ENCODE data around the gene TCF7L2. TPM values are rescaled to one million over a fixed set of nuclear protein-coding genes. Genes with fewer than 3 reads are reported as not detected.

Gene TCF7L2
- total RNA-seq, 2 donors from 2014 or later = 9.1 to 25.7 TPM

GRCh38 chr10:112960151-112960681 lies 10.2 kb downstream of the TCF7L2 start:
- WGBS, 2 donors = 77 to 94% methylated on average over 4 of the region's 4 CpGs
- intact Hi-C loops (cut with DNase I) = loop anchor here (5.0 kb wide), 1 partner anchor 162 kb away; no protein-coding TSS in a partner anchor

DNA sequence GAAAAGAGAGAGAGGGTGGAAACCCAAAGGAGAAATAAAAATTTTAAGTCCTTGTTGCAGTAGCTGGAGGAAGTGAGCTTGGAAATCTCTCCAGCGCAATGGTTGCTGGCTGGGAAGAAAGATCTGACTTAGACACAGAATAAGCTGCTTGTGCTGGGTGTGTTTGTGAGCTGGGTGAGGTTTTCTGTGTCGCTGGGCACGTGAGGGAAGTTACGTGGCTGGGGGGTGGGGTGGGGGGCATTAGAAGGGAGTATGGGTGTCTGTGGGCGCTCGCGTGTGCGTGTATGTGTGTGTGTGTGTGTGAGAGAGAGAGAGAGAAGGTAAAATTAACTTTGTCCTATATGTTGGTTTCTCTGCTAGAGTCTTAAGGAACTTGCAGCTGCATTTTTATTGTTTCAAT lies 11.6 kb downstream of the TCF7L2 start:
- ATAC-seq = no peak
- Histone ChIP-seq H3K4me1 (peaks cover 18% of the 10 kb centered on the region), H3K27ac (no peak overlapping the region)

More at GRCh38 chr10:112960151-112960681, 10.2 kb downstream of the TCF7L2 start:
- no peak for DNase-seq
- Histone ChIP-seq H3K36me3 (replicated peaks in 1 of 2; ENCODE audit: insufficient read depth in 1 of 2, low read depth in 2 of 2) (no peaks in the 10 kb centered on the region), H3K4me1 (peaks cover 29% of the 10 kb centered on the region), H3K9me3 (no peaks in the 10 kb centered on the region), H3K27ac (no peak overlapping the region), H3K4me3 (no peak overlapping the region), H3K27me3 (no peaks in the 10 kb centered on the region)
- TF ChIP-seq, protein P1, sequence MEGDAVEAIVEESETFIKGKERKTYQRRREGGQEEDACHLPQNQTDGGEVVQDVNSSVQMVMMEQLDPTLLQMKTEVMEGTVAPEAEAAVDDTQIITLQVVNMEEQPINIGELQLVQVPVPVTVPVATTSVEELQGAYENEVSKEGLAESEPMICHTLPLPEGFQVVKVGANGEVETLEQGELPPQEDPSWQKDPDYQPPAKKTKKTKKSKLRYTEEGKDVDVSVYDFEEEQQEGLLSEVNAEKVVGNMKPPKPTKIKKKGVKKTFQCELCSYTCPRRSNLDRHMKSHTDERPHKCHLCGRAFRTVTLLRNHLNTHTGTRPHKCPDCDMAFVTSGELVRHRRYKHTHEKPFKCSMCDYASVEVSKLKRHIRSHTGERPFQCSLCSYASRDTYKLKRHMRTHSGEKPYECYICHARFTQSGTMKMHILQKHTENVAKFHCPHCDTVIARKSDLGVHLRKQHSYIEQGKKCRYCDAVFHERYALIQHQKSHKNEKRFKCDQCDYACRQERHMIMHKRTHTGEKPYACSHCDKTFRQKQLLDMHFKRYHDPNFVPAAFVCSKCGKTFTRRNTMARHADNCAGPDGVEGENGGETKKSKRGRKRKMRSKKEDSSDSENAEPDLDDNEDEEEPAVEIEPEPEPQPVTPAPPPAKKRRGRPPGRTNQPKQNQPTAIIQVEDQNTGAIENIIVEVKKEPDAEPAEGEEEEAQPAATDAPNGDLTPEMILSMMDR (IDR thresholded peaks at IDR 0.05) = no peak
- TF ChIP-seq POLR2A (IDR thresholded peaks at IDR 0.05) = no peak
- no peak for ATAC-seq

GRCh38 chr10:112962343-112962742 lies 12.3 kb downstream of the TCF7L2 start:
- no peak for TF ChIP-seq POLR2A (IDR thresholded peaks at IDR 0.05)
- TF ChIP-seq, protein P1 (IDR thresholded peaks at IDR 0.05) = no peak
- Histone ChIP-seq H3K4me3 (no peak overlapping the region), H3K27me3 (no peaks in the 10 kb centered on the region), H3K27ac (no peak overlapping the region), H3K36me3 (replicated peaks in 1 of 2; ENCODE audit: insufficient read depth in 1 of 2, low read depth in 2 of 2) (no peaks in the 10 kb centered on the region), H3K4me1 (peaks cover 14% of the 10 kb centered on the region), H3K9me3 (no peaks in the 10 kb centered on the region)
- intact Hi-C loops (cut with DNase I) = loop anchor here (5.0 kb wide), 1 partner anchor 160 kb away; no protein-coding TSS in a partner anchor
- 71 to 73% methylated on average over 4 of the region's 4 CpGs for WGBS, 2 donors
- ATAC-seq (no peak), DNase-seq (no peak)

More for the DNA sequence above, 11.6 kb downstream of the TCF7L2 start:
- Histone ChIP-seq H3K4me3 (no peak overlapping the region), H3K36me3 (replicated peaks in 1 of 2; ENCODE audit: insufficient read depth in 1 of 2, low read depth in 2 of 2) (no peaks in the 10 kb centered on the region), H3K27me3 (no peaks in the 10 kb centered on the region), H3K9me3 (no peaks in the 10 kb centered on the region)
- intact Hi-C loops (cut with DNase I) = loop anchor here (5.0 kb wide), 1 partner anchor 161 kb away; no protein-coding TSS in a partner anchor
- TF ChIP-seq, protein P1 (IDR thresholded peaks at IDR 0.05) = no peak
- TF ChIP-seq POLR2A (IDR thresholded peaks at IDR 0.05) = no peak
- 64 to 95% methylated on average over 8 of the region's 8 CpGs for WGBS, 2 donors
- DNase-seq = no peak

DNA sequence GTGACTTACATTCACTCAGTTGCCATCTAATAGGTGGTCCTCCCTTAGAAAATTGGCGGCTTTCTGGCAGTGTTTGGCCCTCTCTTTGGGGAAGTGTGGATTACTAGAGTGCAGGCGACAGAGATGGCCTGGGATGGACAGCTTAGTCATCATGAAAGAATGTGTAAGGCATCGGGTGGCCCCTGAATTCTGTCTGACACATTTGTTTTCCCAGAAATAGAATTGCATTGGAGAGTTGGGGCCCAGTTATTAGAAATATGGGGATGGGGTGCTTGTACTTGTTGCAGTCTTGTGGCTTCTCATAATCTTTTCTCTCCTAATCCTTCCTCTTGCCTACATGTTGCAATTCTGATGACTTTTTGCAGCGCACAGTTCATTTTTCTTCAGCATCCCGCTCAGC lies 13.8 kb downstream of the TCF7L2 start:
- H3K36me3 ChIP-seq (replicated peaks in 1 of 2; ENCODE audit: insufficient read depth in 1 of 2, low read depth in 2 of 2) = no peaks in the 10 kb centered on the region
- H3K27ac ChIP-seq = no peak overlapping the region
- H3K27me3 ChIP-seq = no peaks in the 10 kb centered on the region
- H3K4me3 ChIP-seq = no peak overlapping the region
- 73 to 91% methylated on average over 5 of the region's 5 CpGs for WGBS, 2 donors
- peaks cover 4% of the 10 kb centered on the region for H3K4me1 ChIP-seq
- H3K9me3 ChIP-seq = no peaks in the 10 kb centered on the region
- intact Hi-C loops (cut with DNase I) = loop anchor here (5.0 kb wide), 1 partner anchor 158 kb away; no protein-coding TSS in a partner anchor
- TF ChIP-seq, protein P1 (IDR thresholded peaks at IDR 0.05) = no peak
- no peak for TF ChIP-seq POLR2A (IDR thresholded peaks at IDR 0.05)
- ATAC-seq (no peak), DNase-seq (no peak)

DNA sequence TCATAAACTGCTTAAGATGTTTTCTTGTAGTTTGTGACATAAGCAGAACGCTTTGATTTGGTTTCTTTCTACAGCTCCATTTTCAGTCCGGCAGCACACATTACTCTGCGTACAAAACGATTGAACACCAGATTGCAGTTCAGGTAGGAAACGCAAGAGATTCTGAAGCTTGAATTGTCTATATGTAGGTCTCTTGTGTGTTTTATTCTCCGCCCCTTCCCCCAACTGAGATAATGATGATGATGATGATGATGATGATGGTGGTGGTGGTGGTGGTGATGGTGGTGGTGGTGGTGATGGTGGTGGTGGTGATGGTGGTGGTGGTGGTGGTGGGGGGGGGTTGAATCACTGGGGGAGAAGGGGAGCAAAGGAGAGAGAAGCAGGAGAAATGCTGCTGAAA lies 14.4 kb downstream of the TCF7L2 start:
- intact Hi-C loops (cut with DNase I) = loop anchor here (5.0 kb wide), 1 partner anchor 158 kb away; no protein-coding TSS in a partner anchor
- no peak for DNase-seq
- H3K36me3 ChIP-seq (replicated peaks in 1 of 2; ENCODE audit: insufficient read depth in 1 of 2, low read depth in 2 of 2) = no peaks in the 10 kb centered on the region
- H3K27me3 ChIP-seq = no peaks in the 10 kb centered on the region
- no peak for TF ChIP-seq POLR2A (IDR thresholded peaks at IDR 0.05)
- TF ChIP-seq, protein P1 (IDR thresholded peaks at IDR 0.05) = no peak
- H3K27ac ChIP-seq = no peak overlapping the region
- 84 to 88% methylated on average over 6 of the region's 6 CpGs for WGBS, 2 donors
- H3K9me3 ChIP-seq = no peaks in the 10 kb centered on the region
- H3K4me3 ChIP-seq = no peak overlapping the region
- peaks cover 3% of the 10 kb centered on the region for H3K4me1 ChIP-seq
- no peak for ATAC-seq

Data from body of pancreas (tissue), 4 donors.